HG03103 (cell line): ENCODE measurements around the gene PRODH2.
A peak's percentile ranks its signal among the peaks of the same experiment; 100 is the strongest.

ENCODE experiments used
- ATAC-seq: cut with Tn5 transposase; IDR thresholded peaks from one replicate; pipeline ENCODE4 v1.9.1; 2021; ENCODE audit warnings: low read depth; ENCODE audit not compliant: unreplicated experiment

Gene PRODH2

DNA sequence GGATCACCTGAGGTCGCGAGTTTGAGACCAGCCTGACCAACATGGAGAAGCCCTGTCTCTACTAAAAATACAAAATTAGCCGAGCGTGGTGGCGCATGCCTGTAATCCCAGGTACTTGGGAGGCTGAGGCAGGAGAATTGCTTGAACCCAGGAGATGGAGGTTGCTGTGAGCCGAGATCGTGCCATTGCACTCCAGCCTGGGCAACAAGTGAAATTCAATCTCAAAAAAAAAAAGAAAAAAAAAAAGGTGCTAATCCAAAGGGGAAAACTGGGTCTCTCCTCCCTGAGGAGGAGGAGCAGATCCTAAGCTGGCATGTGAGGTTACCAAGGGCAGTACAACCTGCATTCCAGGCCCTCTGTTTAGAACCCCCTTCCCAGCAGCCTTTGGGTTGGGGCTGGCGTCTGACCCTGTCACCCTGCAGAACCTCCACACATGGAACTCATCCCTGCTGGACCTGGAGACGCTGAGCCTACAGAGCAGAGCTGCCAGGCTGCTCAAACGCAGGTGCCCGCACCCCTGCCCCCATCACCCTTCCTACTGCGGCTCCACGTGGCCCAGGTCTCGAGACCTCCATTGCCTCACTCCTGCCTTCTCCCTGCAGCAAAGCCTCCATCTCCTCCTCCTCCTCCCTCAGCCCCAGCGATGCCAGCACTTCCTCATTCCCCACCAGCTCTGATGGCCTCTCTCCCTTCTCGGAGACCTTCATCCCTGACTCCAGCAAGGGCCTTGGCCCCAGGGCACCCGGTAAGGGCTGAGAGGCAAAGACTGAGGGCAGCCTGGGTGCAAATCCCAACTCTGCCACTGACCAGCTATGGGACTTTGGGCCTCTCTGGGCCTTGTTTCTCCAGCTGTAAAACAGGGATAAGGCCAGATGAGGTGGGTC is 48.0 kb downstream of the PRODH2 start:
- no peak for ATAC-seq

DNA sequence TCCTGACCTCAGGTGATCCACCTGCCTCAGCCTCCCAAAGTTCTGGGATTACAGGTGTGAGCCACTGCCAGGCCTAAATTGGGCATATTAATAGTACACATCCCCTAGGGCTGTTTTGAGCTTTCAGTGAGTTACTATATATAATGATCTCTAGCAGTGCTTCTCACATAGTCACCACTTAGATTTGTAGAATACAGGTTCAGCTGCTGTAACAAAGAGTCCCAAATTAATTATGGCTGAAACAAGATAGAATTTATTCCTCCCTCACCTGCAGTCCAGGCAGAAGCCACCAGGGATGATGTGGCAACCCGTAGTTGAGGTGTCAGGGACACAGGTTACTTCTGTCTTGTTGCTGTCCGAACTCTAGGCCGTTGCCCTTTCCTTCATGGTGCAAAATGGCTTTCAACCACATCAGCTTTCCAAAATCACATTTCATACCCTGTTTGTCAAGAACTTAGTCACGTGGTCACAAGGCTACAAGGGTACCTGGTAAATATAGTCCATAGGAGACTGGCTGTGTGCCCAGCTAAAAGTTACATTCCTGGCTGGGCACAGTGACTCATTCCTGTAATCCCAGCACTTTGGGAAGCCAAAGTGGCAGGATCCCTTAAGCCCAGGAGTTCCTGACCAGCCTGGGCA is 51.8 kb downstream of the PRODH2 start:
- ATAC-seq = no peak

- ATAC-seq = no peak
These were observed 52.9 kb downstream of the PRODH2 start for GRCh38 chr19:35759697-35760096.

DNA sequence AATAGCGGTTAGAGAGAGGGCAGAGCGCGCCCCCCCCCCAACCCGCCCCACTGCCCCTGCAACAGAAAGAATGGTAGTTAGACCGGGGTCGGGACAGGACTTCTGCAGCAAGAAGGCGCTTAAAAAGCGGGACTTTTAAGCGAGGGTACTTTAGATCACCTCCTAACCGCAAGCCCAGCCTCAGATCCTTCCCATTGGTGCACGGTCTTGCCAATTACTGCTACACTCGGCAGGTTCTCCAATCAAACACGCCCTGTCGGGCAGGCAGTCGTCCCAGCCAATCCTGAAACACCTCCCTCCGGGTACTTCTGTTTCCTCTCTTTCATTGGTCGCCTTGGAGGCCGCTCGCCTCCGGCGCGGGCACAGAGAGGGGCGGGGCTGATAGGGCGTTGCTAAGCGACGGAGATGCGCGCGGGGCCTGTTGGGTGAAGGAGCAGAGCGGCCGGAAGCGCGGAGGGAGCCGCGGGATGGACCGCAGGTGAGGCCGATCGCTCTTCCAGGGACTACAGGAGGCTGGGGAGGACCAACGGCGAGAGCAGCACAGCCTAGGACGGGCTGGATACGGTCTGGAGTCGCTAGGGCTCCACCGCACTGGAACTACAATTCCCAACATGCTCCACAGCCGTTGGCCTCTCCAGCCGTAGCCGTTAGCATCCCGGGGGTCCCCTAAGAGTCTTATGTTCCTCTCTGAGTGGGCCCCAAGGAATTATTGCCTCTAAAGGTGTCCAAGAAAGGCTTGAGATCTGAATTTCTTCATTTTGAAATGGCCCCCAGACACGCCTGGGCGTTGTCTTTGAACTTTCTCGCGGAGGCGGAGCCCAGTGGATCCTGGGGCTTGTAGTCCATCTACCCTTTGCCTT is 54.7 kb downstream of the PRODH2 start, which contains the start of gene PROSER3:
PROSER3 (plus strand) TSS at position 428 of the 860 bp plus-strand sequence; CDS start at position 468, 40 bp downstream.
- peak; percentile 97 for ATAC-seq

GRCh38 chr19:35757231-35757748 is 55.4 kb downstream of the PRODH2 start:
- no peak for ATAC-seq

DNA sequence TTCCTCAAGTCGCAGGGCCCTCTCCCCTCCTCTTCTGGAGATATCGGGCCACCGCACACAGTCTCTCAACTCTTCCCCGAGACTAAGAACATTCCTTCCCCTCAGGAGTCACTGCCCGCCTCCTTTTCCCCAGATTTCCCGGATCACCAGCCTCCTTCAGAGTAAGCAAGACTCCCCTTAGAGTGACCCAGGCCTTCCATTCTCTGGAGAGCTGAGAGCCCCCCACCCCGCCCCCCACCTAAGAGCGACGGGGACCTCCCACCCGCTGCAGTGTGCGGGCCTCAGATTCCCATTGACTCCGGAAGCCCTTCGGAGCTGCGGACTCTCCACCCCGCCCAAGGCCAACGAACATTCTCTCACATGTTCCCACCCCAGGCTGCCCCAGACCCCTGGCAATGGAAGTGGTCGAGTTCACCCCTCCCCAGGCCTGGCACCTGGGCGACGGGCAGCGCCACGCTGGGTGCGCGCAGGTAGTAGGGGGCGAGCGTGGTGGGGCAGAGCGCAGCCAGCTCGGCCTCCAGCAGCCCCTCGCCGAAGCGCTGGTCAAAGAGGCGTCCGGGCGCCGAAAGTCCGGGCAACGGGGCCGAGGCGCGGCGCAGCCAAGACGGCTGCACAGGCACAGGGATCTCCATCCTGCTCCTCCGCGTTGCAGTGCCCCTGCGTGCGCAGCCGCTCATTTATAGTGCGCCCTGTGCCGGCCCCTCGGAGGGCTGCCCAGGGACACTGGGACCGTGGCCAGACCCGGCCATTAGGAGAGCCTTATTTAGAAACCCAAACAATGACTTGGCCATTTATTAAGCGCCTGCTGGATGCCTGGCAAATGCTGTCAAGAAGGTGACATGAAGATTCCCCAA is 56.0 kb downstream of the PRODH2 start, which contains the start of gene HSPB6:
HSPB6 (minus strand) TSS at position 653 of the 854 bp plus-strand sequence; CDS start at position 632, 21 bp downstream.
- no peak for ATAC-seq

- no peak for ATAC-seq
These were observed 56.9 kb downstream of the PRODH2 start for GRCh38 chr19:35755550-35756376.

- no peak for ATAC-seq
These were observed 57.5 kb downstream of the PRODH2 start for GRCh38 chr19:35755131-35755549.

- ATAC-seq = no peak
These were observed 58.1 kb downstream of the PRODH2 start for GRCh38 chr19:35754370-35755130.

DNA sequence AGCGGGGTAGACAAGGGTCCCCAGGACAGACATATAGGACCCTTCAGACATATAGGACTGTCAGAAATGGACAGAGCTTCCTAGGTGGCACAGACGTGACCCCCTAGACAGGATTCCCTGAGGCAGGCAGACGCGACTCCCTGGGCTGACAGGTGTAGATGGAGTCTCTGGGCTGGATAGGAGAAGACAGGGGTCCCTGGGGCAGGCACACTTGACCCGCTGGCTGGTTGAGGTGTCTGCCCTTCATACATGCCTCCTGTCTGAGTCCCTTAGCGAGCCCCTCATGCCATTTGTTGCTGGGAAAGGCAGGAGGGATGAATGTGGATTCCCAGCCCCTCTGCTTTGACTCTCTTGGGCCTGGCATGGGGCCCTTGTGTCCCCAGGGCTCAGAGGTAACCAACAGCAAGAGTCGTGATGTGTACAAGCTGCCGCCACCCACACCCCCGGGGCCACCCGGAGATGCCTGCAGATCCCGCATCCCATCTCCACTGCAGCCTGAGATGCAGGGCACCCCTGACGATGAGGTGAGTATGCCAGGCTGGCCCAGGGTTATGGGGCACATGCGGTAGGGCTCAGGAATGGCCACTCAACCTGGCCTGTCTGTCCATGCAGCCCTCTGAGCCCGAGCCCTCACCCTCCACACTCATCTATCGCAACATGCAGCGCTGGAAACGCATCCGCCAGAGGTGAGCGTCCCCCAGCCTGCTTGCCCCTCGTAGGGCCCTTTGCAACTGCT is 58.8 kb downstream of the PRODH2 start:
- ATAC-seq = no peak

DNA sequence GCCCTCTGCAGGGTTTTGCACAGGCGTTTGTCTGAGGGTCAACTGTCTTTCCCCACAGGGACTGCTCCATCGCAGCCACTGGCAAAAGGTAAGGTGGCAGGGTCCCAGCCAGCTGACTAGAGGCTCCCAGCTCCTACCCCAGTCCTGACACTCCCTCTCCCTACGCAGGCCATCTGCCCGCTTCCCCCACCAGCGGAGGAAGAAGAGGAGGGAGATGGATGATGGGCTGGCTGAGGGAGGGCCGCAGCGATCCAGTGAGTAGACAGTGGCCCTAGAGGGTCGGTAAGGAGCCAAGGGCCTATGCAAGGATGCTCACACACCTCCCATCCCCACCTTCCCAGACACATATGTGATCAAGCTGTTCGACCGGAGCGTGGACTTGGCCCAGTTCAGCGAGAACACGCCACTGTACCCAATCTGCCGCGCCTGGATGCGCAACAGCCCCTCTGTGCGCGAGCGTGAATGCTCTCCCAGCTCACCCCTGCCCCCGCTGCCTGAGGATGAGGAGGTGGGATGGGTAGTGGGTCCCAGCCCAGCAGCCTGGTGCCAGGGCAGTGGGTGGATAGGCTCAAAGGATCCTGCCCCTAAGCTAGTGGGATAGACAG is 59.8 kb downstream of the PRODH2 start:
- no peak for ATAC-seq

DNA sequence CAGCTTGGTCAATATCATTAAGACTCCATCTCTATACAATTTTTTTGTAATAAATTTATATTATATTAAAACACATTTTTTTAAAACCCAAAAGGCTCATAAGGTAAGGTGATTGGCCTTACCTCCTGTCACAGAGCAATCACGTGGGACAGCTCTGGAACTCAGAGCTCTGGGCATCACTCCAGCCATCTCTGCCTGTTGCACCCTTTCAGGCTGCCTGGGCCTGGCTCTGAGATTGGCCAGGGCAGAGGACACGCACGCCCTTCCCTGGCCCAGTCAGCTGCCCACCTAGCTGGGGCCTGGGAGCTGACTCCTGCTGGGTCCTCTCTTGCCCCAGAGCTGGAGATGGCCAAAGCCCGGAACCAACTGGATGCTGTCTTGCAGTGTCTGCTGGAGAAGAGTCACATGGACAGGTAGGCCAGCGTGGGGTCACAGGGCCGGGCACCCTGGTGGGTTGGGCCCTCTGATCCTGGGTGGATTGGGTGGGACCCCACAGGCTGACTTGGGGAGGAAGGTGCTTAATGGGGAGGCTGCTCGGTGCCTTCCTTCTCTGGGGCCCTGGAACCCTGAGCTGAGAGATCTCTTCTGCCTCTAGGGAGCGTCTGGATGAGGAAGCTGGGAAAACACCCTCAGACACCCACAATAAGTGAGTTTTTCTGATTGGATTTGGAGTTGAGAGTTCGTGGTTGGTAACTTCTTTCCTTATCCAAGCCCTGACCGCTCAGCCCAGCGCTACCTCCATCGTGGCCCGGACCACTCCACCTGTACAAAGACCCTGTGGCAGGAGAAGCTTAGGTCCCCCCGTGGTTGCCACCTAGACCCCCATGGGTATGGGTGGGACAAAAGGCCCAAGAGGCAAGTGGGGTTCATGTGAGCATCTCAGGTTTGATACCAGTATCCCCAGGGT is 60.6 kb downstream of the PRODH2 start:
- no peak for ATAC-seq

DNA sequence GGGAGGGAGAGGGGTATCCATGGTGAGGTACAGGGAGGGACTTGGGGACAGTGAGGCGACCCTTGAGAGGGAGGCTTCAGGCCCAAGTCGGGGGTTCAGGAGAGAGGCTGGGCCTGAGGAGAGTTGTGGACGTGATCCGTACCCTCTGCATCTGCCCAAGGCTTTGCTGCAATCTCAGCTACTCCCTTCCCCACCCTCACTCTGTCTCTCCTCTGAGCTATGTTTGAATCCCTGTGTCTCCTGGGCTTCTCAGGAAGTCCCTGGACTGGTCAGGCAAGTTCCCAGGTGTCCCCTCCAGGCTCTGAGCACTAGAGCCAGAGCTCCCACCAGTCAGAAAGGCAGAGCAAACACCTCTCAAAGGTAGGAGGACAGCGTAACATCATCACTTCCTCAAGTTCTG is 62.5 kb downstream of the PRODH2 start:
- no peak for ATAC-seq
